SK-N-SH treated with all-trans-retinoic acid at 6 μM for 48 hours (cell line): Measurements from ENCODE around the gene AFF1.

Source experiments
- ATAC-seq: fragments of 200-7000 bp; cut with Tn5 transposase; 3 replicates; pipeline ENCODE4 v1.9.1; 2020; ENCODE audit warnings: mild to moderate bottlenecking, moderate library complexity
- ARNTL ChIP-seq: fragments of 450-650 bp; formaldehyde crosslinking; IDR thresholded peaks from 2 replicates; pipeline ENCODE4 v1.5.0; 2020; ENCODE audit warnings: low read depth, mild to moderate bottlenecking, moderate library complexity, borderline replicate concordance
- BACH2 ChIP-seq: fragments of 250-450 bp; sonication (Bioruptor Pico); IDR thresholded peaks from 2 replicates; pipeline ENCODE4 v1.9.0; 2021; ENCODE audit warnings: mild to moderate bottlenecking, borderline replicate concordance
- CREB5 ChIP-seq: fragments of 250-450 bp; sonication (Bioruptor Pico); IDR thresholded peaks from 2 replicates; pipeline ENCODE4 v1.5.1; 2020; ENCODE audit warnings: low read depth, mild to moderate bottlenecking, moderate library complexity
- GLIS3 ChIP-seq: fragments of 250-450 bp; sonication (Bioruptor Pico); IDR thresholded peaks from 2 replicates; pipeline ENCODE4 v1.5.0; 2020; ENCODE audit warnings: mild to moderate bottlenecking, moderate library complexity
- OSR1 ChIP-seq: fragments of 250-450 bp; sonication (Bioruptor Pico); IDR thresholded peaks from 2 replicates; pipeline ENCODE4 v1.8.0; 2022; ENCODE audit warnings: moderate library complexity, mild to moderate bottlenecking, inconsistent platforms
- PATZ1 ChIP-seq: fragments of 250-450 bp; sonication (Bioruptor Pico); IDR thresholded peaks from 2 replicates; pipeline ENCODE4 v1.8.0; 2020; ENCODE audit warnings: mild to moderate bottlenecking, moderate library complexity, borderline replicate concordance
- POU6F1 ChIP-seq: fragments of 250-450 bp; sonication (Bioruptor Pico); IDR thresholded peaks from 2 replicates; pipeline ENCODE4 v1.8.0; 2021; ENCODE audit warnings: low read depth, mild to moderate bottlenecking, moderate library complexity, borderline replicate concordance
- PPARA ChIP-seq: fragments of 250-450 bp; sonication (Bioruptor Pico); IDR thresholded peaks from 2 replicates; pipeline ENCODE4 v1.5.0; 2020; ENCODE audit warnings: mild to moderate bottlenecking, borderline replicate concordance
- TCF4 ChIP-seq: fragments of 250-450 bp; sonication (Bioruptor Pico); IDR thresholded peaks from 2 replicates; pipeline ENCODE4 v1.8.0; 2021; ENCODE audit warnings: mild to moderate bottlenecking, moderate library complexity, borderline replicate concordance
- TOX ChIP-seq: fragments of 250-450 bp; sonication (Bioruptor Pico); IDR thresholded peaks from 2 replicates; pipeline ENCODE4 v1.8.0; 2021; ENCODE audit warnings: mild to moderate bottlenecking, moderate library complexity, borderline replicate concordance
- TSHZ2 ChIP-seq: fragments of 250-450 bp; sonication (Bioruptor Pico); IDR thresholded peaks from 2 replicates; pipeline ENCODE4 v1.5.0; 2020; ENCODE audit warnings: mild to moderate bottlenecking, moderate library complexity
- ZFP3 ChIP-seq: fragments of 250-450 bp; sonication (Bioruptor Pico); IDR thresholded peaks from 2 replicates; pipeline ENCODE4 v1.5.0; 2020; ENCODE audit warnings: mild to moderate bottlenecking, moderate library complexity
- ZFP30 ChIP-seq: fragments of 450-650 bp; formaldehyde crosslinking; IDR thresholded peaks from 2 replicates; pipeline ENCODE4 v1.5.0; 2022; ENCODE audit warnings: mild to moderate bottlenecking, moderate library complexity
- ZNF8 ChIP-seq: fragments of 450-650 bp; formaldehyde crosslinking; IDR thresholded peaks from 2 replicates; pipeline ENCODE4 v1.5.0; 2020; ENCODE audit warnings: mild to moderate bottlenecking, moderate library complexity

The AFF1 gene

GRCh38 chr4:87053802-87054767 lies 119.3 kb downstream of the AFF1 start (continued):
- TF ChIP-seq OSR1 (CRISPR knock-in tag) (no peak), GLIS3 (CRISPR knock-in tag) (no peak), BACH2 (CRISPR knock-in tag) (no peak), TOX (CRISPR knock-in tag) (no peak)

- no peak for ATAC-seq
- TF ChIP-seq TCF4 (CRISPR knock-in tag) (no peak), ZFP30 (CRISPR knock-in tag) (no peak), CREB5 (CRISPR knock-in tag) (no peak), PATZ1 (CRISPR knock-in tag) (no peak), TOX (CRISPR knock-in tag) (no peak)
Observed at GRCh38 chr4:87054900-87055299, 120.1 kb downstream of the AFF1 start.

- no peak for ATAC-seq
- TF ChIP-seq PPARA (CRISPR knock-in tag) (no peak), ZNF8 (CRISPR knock-in tag) (no peak), POU6F1 (CRISPR knock-in tag) (no peak), OSR1 (CRISPR knock-in tag) (no peak), BACH2 (CRISPR knock-in tag) (no peak)
Observed at GRCh38 chr4:87055311-87055710, 120.5 kb downstream of the AFF1 start.

- TF ChIP-seq POU6F1 (CRISPR knock-in tag): no peak
- no peak for TF ChIP-seq TSHZ2 (CRISPR knock-in tag)
- TF ChIP-seq OSR1 (CRISPR knock-in tag): no peak
- no peak for TF ChIP-seq ARNTL (CRISPR knock-in tag)
- TF ChIP-seq BACH2 (CRISPR knock-in tag): no peak
- no peak for TF ChIP-seq GLIS3 (CRISPR knock-in tag)
- no peak for TF ChIP-seq ZFP3
- no peak for TF ChIP-seq CREB5 (CRISPR knock-in tag)
- no peak for ATAC-seq
Observed at GRCh38 chr4:87056881-87057280, 122.1 kb downstream of the AFF1 start.
